Liver (tissue), 9 donors: ENCODE data around the gene PLCB2. TPM values are rescaled to one million over a fixed set of nuclear protein-coding genes. Genes with fewer than 3 reads are reported as not detected.

Experiments used
- DNase-seq: peaks from one replicate; pipeline ENCODE4 v3.0.0-alpha.2; 2017; ENCODE audit warnings: low spot score
- H3K27ac ChIP-seq, 2 donors: one replicate each; pipeline ENCODE4 v1.7.0; 2013; ENCODE audit warnings: inconsistent platforms in 2 of 2, low read length in 2 of 2, control low read depth in 1 of 2, low read depth in 1 of 2, mild to moderate bottlenecking in 1 of 2
- H3K27me3 ChIP-seq, 4 donors: one replicate each; pipeline versions ENCODE4 v1.6.1 to v1.7.0; 2013; ENCODE audit warnings: low read length in 3 of 4, inconsistent platforms in 1 of 4, mild to moderate bottlenecking in 1 of 4, moderate library complexity in 1 of 4; ENCODE audit not compliant: control insufficient read depth in 4 of 4, insufficient read depth in 4 of 4
- H3K36me3 ChIP-seq, 4 donors: one replicate each; pipeline versions ENCODE4 v1.6.1 to v1.7.0; 2013; ENCODE audit warnings: low read length in 3 of 4, mild to moderate bottlenecking in 3 of 4, low read depth in 1 of 4, moderate library complexity in 1 of 4; ENCODE audit not compliant: control insufficient read depth in 4 of 4, insufficient read depth in 3 of 4
- H3K4me1 ChIP-seq, 4 donors: one replicate each; pipeline versions ENCODE4 v1.6.1 to v1.7.0; 2013; ENCODE audit warnings: low read length in 3 of 4, mild to moderate bottlenecking in 3 of 4, moderate library complexity in 1 of 4; ENCODE audit not compliant: control insufficient read depth in 4 of 4, insufficient read depth in 4 of 4
- H3K4me3 ChIP-seq, 3 donors: one replicate each; pipeline versions ENCODE4 v1.6.1 to v1.7.0; 2013; ENCODE audit warnings: low read length in 3 of 3, control low read depth in 1 of 3, low read depth in 1 of 3, mild to moderate bottlenecking in 1 of 3
- H3K9ac ChIP-seq, 2 donors: one replicate each; pipeline ENCODE4 v1.7.0; 2013; ENCODE audit warnings: low read length in 2 of 2, mild to moderate bottlenecking in 2 of 2, moderate library complexity in 2 of 2, control low read depth in 1 of 2, low read depth in 1 of 2
- H3K9me3 ChIP-seq, 4 donors: one replicate each; pipeline versions ENCODE4 v1.6.1 to v1.7.0; 2013; ENCODE audit warnings: low read length in 3 of 4; ENCODE audit not compliant: control insufficient read depth in 4 of 4
- ATF3 ChIP-seq: IDR thresholded peaks from 2 replicates; pipeline ENCODE4 v1.6.1; 2016; ENCODE audit warnings: antibody characterized with exemption
- CTCF ChIP-seq: fragments of 150-350 bp; IDR thresholded peaks from 2 replicates; pipeline ENCODE4 v1.5.1; 2017; ENCODE audit warnings: improper control_type of control experiment, low read depth, low read length; ENCODE audit not compliant: missing input control
- EGR1 ChIP-seq, 2 donors: IDR thresholded peaks; 2 replicates each; pipeline ENCODE4 v1.6.1; 2016 to 2018; ENCODE audit warnings: antibody characterized with exemption in 2 of 2, low read depth in 2 of 2
- FOXA1 ChIP-seq: IDR thresholded peaks from 2 replicates; pipeline ENCODE4 v1.6.1; 2016; ENCODE audit warnings: antibody characterized with exemption
- FOXA2 ChIP-seq: IDR thresholded peaks from 2 replicates; pipeline ENCODE4 v1.6.1; 2016; ENCODE audit warnings: antibody characterized with exemption
- GABPA ChIP-seq, 2 donors: IDR thresholded peaks in 1 of 2; conservative IDR thresholded peaks in 1 of 2; 2 replicates each; pipeline ENCODE4 v1.6.1; 2016; ENCODE audit warnings: antibody characterized with exemption in 2 of 2, mild to moderate bottlenecking in 1 of 2, moderate library complexity in 1 of 2
- HNF4A ChIP-seq, 2 donors: conservative IDR thresholded peaks; 2 replicates each; pipeline ENCODE4 v1.6.1; 2016; ENCODE audit warnings: antibody characterized with exemption in 2 of 2, mild to moderate bottlenecking in 2 of 2
- HNF4G ChIP-seq: IDR thresholded peaks from 2 replicates; pipeline ENCODE4 v1.6.1; 2016; ENCODE audit warnings: antibody characterized with exemption
- JUND ChIP-seq, 2 donors: IDR thresholded peaks; 2 replicates each; pipeline ENCODE4 v1.6.1; 2016; ENCODE audit warnings: antibody characterized with exemption in 2 of 2
- RAD21 ChIP-seq, 2 donors: IDR thresholded peaks; 2 replicates each; pipeline ENCODE4 v1.6.1; 2016; ENCODE audit warnings: antibody characterized with exemption in 2 of 2, mild to moderate bottlenecking in 2 of 2
- SP1 ChIP-seq: IDR thresholded peaks from 2 replicates; pipeline ENCODE4 v1.6.1; 2018; ENCODE audit warnings: antibody characterized with exemption, mild to moderate bottlenecking
- TAF1 ChIP-seq: conservative IDR thresholded peaks from 2 replicates; pipeline ENCODE4 v1.6.1; 2016; ENCODE audit warnings: antibody characterized with exemption, mild to moderate bottlenecking
- YY1 ChIP-seq: IDR thresholded peaks from 2 replicates; pipeline ENCODE4 v1.6.1; 2016; ENCODE audit warnings: antibody characterized with exemption, mild to moderate bottlenecking
- WGBS: extraction: QIAGEN DNeasy Blood & Tissue Kit; methylation state at CpG from one replicate; pipeline ENCODE4 v1.1.7; 2013; 5-methylcytosine and 5-hydroxymethylcytosine counted together
- polyA plus RNA-seq, 2 donors: library from polyadenylated mRNA; stranded (reverse) in 1 of 2; unstranded in 1 of 2; fragments of 200-250 nt in 1 of 2; fragments of >200 nt in 1 of 2; fragmentation: Nextera tagmentation in 1 of 2; extraction: Ambion mirVana in 1 of 2; gene quantifications; one replicate each; pipeline versions ENCODE4 v1.2.1 to v1.2.3, GENCODE V29; 2013 to 2015
- total RNA-seq, 2 donors: library from RNA; depleted of rRNA; stranded (reverse); fragments of >200 nt; gene quantifications; one replicate each; pipeline ENCODE4 v1.2.3, GENCODE V29; 2014
- TF ChIP-seq, protein P1 (sequence below): IDR thresholded peaks from 2 replicates; pipeline ENCODE4 v1.6.1; 2016; ENCODE audit warnings: antibody characterized with exemption, mild to moderate bottlenecking
- TF ChIP-seq, protein P2 (sequence below): IDR thresholded peaks from 2 replicates; pipeline ENCODE4 v1.6.1; 2016; ENCODE audit warnings: antibody characterized with exemption
- donor health status: healthy.
- donor health status: healthy.
- donor health status: healthy.
- donor health status: healthy.
- donor health status: healthy.

The PLCB2 gene
- total and polyA plus RNA-seq, 4 donors = 2.1 to 13.3 (median 7.6) TPM

DNA sequence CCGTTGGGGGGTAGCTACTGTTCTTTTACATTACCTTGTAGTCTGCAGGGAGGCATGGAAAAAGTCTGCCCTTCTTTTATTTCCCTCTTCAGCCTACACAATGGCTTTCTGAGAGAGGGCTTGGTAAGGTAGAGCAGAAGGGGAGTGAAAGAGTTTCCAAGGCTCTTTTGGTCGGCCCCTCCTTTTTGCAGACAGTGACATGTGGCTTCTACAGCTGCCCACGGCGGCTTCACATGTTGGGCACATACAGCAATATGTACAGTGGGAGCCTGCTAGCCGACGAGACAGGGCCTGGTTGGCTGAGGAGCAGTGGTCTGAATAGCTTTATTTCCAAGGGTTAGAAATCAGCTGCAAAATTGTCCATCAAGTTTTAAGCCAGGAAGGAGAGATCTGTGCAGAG is 19.7 kb upstream of the PLCB2 start (continued):
- TF ChIP-seq, protein P1, sequence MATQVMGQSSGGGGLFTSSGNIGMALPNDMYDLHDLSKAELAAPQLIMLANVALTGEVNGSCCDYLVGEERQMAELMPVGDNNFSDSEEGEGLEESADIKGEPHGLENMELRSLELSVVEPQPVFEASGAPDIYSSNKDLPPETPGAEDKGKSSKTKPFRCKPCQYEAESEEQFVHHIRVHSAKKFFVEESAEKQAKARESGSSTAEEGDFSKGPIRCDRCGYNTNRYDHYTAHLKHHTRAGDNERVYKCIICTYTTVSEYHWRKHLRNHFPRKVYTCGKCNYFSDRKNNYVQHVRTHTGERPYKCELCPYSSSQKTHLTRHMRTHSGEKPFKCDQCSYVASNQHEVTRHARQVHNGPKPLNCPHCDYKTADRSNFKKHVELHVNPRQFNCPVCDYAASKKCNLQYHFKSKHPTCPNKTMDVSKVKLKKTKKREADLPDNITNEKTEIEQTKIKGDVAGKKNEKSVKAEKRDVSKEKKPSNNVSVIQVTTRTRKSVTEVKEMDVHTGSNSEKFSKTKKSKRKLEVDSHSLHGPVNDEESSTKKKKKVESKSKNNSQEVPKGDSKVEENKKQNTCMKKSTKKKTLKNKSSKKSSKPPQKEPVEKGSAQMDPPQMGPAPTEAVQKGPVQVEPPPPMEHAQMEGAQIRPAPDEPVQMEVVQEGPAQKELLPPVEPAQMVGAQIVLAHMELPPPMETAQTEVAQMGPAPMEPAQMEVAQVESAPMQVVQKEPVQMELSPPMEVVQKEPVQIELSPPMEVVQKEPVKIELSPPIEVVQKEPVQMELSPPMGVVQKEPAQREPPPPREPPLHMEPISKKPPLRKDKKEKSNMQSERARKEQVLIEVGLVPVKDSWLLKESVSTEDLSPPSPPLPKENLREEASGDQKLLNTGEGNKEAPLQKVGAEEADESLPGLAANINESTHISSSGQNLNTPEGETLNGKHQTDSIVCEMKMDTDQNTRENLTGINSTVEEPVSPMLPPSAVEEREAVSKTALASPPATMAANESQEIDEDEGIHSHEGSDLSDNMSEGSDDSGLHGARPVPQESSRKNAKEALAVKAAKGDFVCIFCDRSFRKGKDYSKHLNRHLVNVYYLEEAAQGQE = no peak
- TF ChIP-seq FOXA1 (no peak), FOXA2 (no peak), GABPA (IDR thresholded peaks at IDR 0.05 in 1 of 2, conservative IDR thresholded peaks at IDR 0.05 in 1 of 2) (no peak), YY1 (no peak), TAF1 (no peak), SP1 (no peak)

DNA sequence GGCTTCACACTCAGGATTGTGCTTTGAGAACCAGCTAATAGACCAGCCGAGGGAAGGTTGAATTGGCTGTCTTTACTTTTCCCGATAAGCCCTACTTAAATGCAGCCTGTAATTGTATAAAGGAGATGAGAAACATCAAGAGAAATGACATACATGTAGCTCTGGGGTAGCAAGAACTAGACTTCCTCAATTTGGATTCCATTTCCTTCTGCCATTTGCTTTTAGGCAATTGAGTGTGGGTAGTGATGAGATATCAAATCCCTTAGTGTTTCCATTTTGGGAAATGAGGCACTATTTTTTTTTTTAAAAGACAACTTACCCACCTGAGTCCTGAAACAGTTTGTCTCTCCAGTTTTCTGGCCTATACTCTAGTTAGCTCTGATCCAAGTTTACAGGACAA is 18.0 kb upstream of the PLCB2 start:
- Histone ChIP-seq H3K27me3 (no peaks in the 10 kb centered on the region), H3K4me1 (peaks cover 0 to 11% (median 6%) of the 10 kb centered on the region in 4 donors), H3K4me3 (no peak overlapping the region), H3K36me3 (peaks cover 0 to 1% (median 0%) of the 10 kb centered on the region in 4 donors), H3K9me3 (no peaks in the 10 kb centered on the region), H3K9ac (no peak overlapping the region), H3K27ac (no peak overlapping the region)
- WGBS = 89% methylated on average over 2 of the region's 2 CpGs
- TF ChIP-seq FOXA2 = no peak
- TF ChIP-seq SP1 = no peak
- no peak for TF ChIP-seq ATF3
- TF ChIP-seq RAD21 (IDR thresholded peaks at IDR 0.05) = no peak
- TF ChIP-seq, protein P2, sequence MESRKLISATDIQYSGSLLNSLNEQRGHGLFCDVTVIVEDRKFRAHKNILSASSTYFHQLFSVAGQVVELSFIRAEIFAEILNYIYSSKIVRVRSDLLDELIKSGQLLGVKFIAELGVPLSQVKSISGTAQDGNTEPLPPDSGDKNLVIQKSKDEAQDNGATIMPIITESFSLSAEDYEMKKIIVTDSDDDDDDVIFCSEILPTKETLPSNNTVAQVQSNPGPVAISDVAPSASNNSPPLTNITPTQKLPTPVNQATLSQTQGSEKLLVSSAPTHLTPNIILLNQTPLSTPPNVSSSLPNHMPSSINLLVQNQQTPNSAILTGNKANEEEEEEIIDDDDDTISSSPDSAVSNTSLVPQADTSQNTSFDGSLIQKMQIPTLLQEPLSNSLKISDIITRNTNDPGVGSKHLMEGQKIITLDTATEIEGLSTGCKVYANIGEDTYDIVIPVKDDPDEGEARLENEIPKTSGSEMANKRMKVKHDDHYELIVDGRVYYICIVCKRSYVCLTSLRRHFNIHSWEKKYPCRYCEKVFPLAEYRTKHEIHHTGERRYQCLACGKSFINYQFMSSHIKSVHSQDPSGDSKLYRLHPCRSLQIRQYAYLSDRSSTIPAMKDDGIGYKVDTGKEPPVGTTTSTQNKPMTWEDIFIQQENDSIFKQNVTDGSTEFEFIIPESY = no peak
- no peak for TF ChIP-seq HNF4A (conservative IDR thresholded peaks at IDR 0.05)
- TF ChIP-seq CTCF = no peak
- no peak for TF ChIP-seq EGR1 (IDR thresholded peaks at IDR 0.05; ENCODE audit: low read depth in 2 of 2)
- no peak for TF ChIP-seq HNF4G
- TF ChIP-seq JUND (IDR thresholded peaks at IDR 0.05) = no peak
- no peak for DNase-seq

DNA sequence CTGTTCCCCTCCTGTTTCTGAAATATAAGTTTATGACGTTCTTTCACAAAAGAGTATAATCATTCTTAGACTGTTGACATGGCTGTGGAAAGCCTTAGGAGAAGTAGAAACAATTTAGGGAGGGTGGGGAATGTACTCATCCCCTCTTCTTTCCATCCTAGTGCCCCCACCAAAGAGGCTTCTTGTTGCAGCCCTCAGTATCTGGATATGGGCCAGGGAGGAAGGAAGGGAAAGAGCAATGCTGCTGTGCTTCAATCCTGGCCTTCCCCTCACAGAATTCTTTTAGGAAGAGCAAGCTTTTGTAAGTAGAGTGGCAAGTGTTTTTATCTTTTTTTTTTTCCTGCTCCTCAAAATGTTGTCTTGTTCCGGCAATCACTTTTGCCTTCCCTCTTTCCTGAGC is 17.5 kb upstream of the PLCB2 start:
- H3K9me3 ChIP-seq = no peaks in the 10 kb centered on the region
- H3K36me3 ChIP-seq = peaks cover 0 to 1% (median 0%) of the 10 kb centered on the region in 4 donors
- no peaks in the 10 kb centered on the region for H3K27me3 ChIP-seq
- no peak for DNase-seq
- no peak overlapping the region for H3K9ac ChIP-seq
- TF ChIP-seq RAD21 (IDR thresholded peaks at IDR 0.05) (no peak), SP1 (no peak), HNF4G (no peak)
- TF ChIP-seq, protein P1 = no peak
- no peak overlapping the region for H3K27ac ChIP-seq
- WGBS = 68% methylated on average over 2 of the region's 2 CpGs
- H3K4me3 ChIP-seq = no peak overlapping the region
- peaks cover 0 to 11% (median 6%) of the 10 kb centered on the region in 4 donors for H3K4me1 ChIP-seq
